Liver (tissue), 3 donors: ENCODE data around the gene ZNF827.

Source experiments
- ATF3 ChIP-seq: IDR thresholded peaks from 2 replicates; pipeline ENCODE4 v1.6.1; 2016; ENCODE audit warnings: antibody characterized with exemption
- CTCF ChIP-seq: fragments of 150-350 bp; IDR thresholded peaks from 2 replicates; pipeline ENCODE4 v1.5.1; 2017; ENCODE audit warnings: improper control_type of control experiment, low read depth, low read length; ENCODE audit not compliant: missing input control
- EGR1 ChIP-seq, 2 donors: IDR thresholded peaks; 2 replicates each; pipeline ENCODE4 v1.6.1; 2016 to 2018; ENCODE audit warnings: antibody characterized with exemption in 2 of 2, low read depth in 2 of 2
- FOXA1 ChIP-seq: IDR thresholded peaks from 2 replicates; pipeline ENCODE4 v1.6.1; 2016; ENCODE audit warnings: antibody characterized with exemption
- GABPA ChIP-seq, 2 donors: IDR thresholded peaks in 1 of 2; conservative IDR thresholded peaks in 1 of 2; 2 replicates each; pipeline ENCODE4 v1.6.1; 2016; ENCODE audit warnings: antibody characterized with exemption in 2 of 2, mild to moderate bottlenecking in 1 of 2, moderate library complexity in 1 of 2
- JUND ChIP-seq, 2 donors: IDR thresholded peaks; 2 replicates each; pipeline ENCODE4 v1.6.1; 2016; ENCODE audit warnings: antibody characterized with exemption in 2 of 2
- MAX ChIP-seq: IDR thresholded peaks from 2 replicates; pipeline ENCODE4 v1.6.1; 2016; ENCODE audit warnings: antibody characterized with exemption
- NR2F2 ChIP-seq: IDR thresholded peaks from 2 replicates; pipeline ENCODE4 v1.6.1; 2016; ENCODE audit warnings: antibody characterized with exemption
- RAD21 ChIP-seq, 2 donors: IDR thresholded peaks; 2 replicates each; pipeline ENCODE4 v1.6.1; 2016; ENCODE audit warnings: antibody characterized with exemption in 2 of 2, mild to moderate bottlenecking in 2 of 2
- REST ChIP-seq: IDR thresholded peaks from 2 replicates; pipeline ENCODE4 v1.6.1; 2016; ENCODE audit warnings: antibody characterized with exemption, mild to moderate bottlenecking
- RXRA ChIP-seq, 2 donors: IDR thresholded peaks; 2 replicates each; pipeline ENCODE4 v1.6.1; 2017 to 2018; ENCODE audit warnings: antibody characterized with exemption in 2 of 2, mild to moderate bottlenecking in 1 of 2
- TAF1 ChIP-seq: conservative IDR thresholded peaks from 2 replicates; pipeline ENCODE4 v1.6.1; 2016; ENCODE audit warnings: antibody characterized with exemption, mild to moderate bottlenecking
- YY1 ChIP-seq: IDR thresholded peaks from 2 replicates; pipeline ENCODE4 v1.6.1; 2016; ENCODE audit warnings: antibody characterized with exemption, mild to moderate bottlenecking
- ZBTB33 ChIP-seq: IDR thresholded peaks from 2 replicates; pipeline ENCODE4 v1.6.1; 2016; ENCODE audit warnings: antibody characterized with exemption
- donor health status: healthy.
- donor health status: healthy.

- TF ChIP-seq CTCF (no peak), FOXA1 (no peak), YY1 (no peak), TAF1 (no peak), REST (no peak), GABPA (IDR thresholded peaks at IDR 0.05 in 1 of 2, conservative IDR thresholded peaks at IDR 0.05 in 1 of 2) (no peak), ATF3 (no peak), RAD21 (IDR thresholded peaks at IDR 0.05) (no peak), NR2F2 (no peak), ZBTB33 (no peak), MAX (no peak), RXRA (IDR thresholded peaks at IDR 0.05) (no peak), EGR1 (IDR thresholded peaks at IDR 0.05; ENCODE audit: low read depth in 2 of 2) (no peak), JUND (IDR thresholded peaks at IDR 0.05) (no peak)
Observed at GRCh38 chr4:145907390-145907789, 31.2 kb downstream of the ZNF827 start.
